Hepatocyte (in vitro differentiated cells): Measurements from ENCODE around the gene LHFPL3. TPM values are rescaled to one million over a fixed set of nuclear protein-coding genes. Genes with fewer than 3 reads are reported as not detected.

Experiments
- DNase-seq: peaks from one replicate; pipeline ENCODE4 v3.0.0-alpha.2; 2016; ENCODE audit warnings: low spot score
- H2AFZ ChIP-seq: fragments of 200-600 bp; sonication (generic); 2 replicates; pipeline ENCODE4 v1.6.0; 2016; ENCODE audit warnings: antibody characterized with exemption, mild to moderate bottlenecking
- H3K27ac ChIP-seq: fragments of 200-600 bp; sonication (generic); 2 replicates; pipeline ENCODE4 v1.5.1; 2016; ENCODE audit warnings: mild to moderate bottlenecking
- H3K27me3 ChIP-seq: fragments of 200-600 bp; sonication (generic); 2 replicates; pipeline ENCODE4 v1.6.1; 2016
- H3K36me3 ChIP-seq: fragments of 200-600 bp; sonication (generic); replicated peaks from 2 replicates; pipeline ENCODE4 v1.5.1; 2016; ENCODE audit warnings: low read depth; ENCODE audit not compliant: insufficient read depth
- H3K4me1 ChIP-seq: fragments of 200-600 bp; sonication (generic); 2 replicates; pipeline ENCODE4 v1.5.1; 2016; ENCODE audit warnings: mild to moderate bottlenecking, moderate library complexity; ENCODE audit not compliant: insufficient read depth
- H3K4me2 ChIP-seq: fragments of 200-600 bp; sonication (generic); 2 replicates; pipeline ENCODE4 v1.6.0; 2016
- H3K4me3 ChIP-seq: fragments of 200-600 bp; sonication (generic); 2 replicates; pipeline ENCODE4 v1.5.1; 2016; ENCODE audit warnings: mild to moderate bottlenecking
- H3K79me2 ChIP-seq: fragments of 200-600 bp; sonication (generic); 2 replicates; pipeline ENCODE4 v1.6.0; 2017; ENCODE audit warnings: mild to moderate bottlenecking
- H3K9me2 ChIP-seq: fragments of 200-600 bp; sonication (generic); replicated peaks from 2 replicates; pipeline ENCODE4 v1.6.0; 2017; ENCODE audit warnings: mild to moderate bottlenecking; ENCODE audit not compliant: insufficient read depth
- H3K9me3 ChIP-seq: fragments of 200-600 bp; sonication (generic); 2 replicates; pipeline ENCODE4 v1.5.1; 2016; ENCODE audit warnings: low read depth, mild to moderate bottlenecking
- H4K20me1 ChIP-seq: fragments of 200-600 bp; sonication (generic); 2 replicates; pipeline ENCODE4 v1.6.0; 2016; ENCODE audit warnings: mild to moderate bottlenecking; ENCODE audit not compliant: insufficient read depth, poor library complexity, severe bottlenecking
- EZH2 ChIP-seq: fragments of 200-600 bp; sonication (generic); IDR thresholded peaks from 2 replicates; pipeline ENCODE4 v1.6.1; 2016; ENCODE audit warnings: antibody characterized with exemption, mild to moderate bottlenecking, borderline replicate concordance
- EZH2phosphoT487 ChIP-seq: fragments of 200-600 bp; sonication (generic); IDR thresholded peaks from one replicate; pipeline ENCODE4 v1.6.1; 2018; ENCODE audit warnings: antibody characterized with exemption, mild to moderate bottlenecking, low read depth, moderate library complexity; ENCODE audit not compliant: unreplicated experiment, severe bottlenecking
- whole genome bisulfite sequencing: methylation state at CpG from one replicate; pipeline ENCODE4 v1.1.6; 2016; ENCODE audit warnings: low lambda C conversion rate; ENCODE audit errors: missing lambda C conversion rate; 5-methylcytosine and 5-hydroxymethylcytosine counted together
- polyA plus RNA-seq: library from polyadenylated mRNA; unstranded; fragments of >200 nt; fragmentation: Nextera tagmentation; extraction: Ambion mirVana; gene quantifications from 2 replicates; pipeline ENCODE4 v1.2.1, GENCODE V29; 2016
- total RNA-seq: library from RNA; depleted of rRNA; stranded (reverse); fragments of >200 nt; gene quantifications from 2 replicates; pipeline ENCODE4 v1.2.3, GENCODE V29; 2014
- TF ChIP-seq, protein P1 (sequence below): fragments of 200-600 bp; sonication (generic); IDR thresholded peaks from 2 replicates; pipeline ENCODE4 v1.5.1; 2016; ENCODE audit warnings: antibody characterized with exemption, mild to moderate bottlenecking; ENCODE audit not compliant: poor library complexity

LHFPL3 gene
- total and polyA plus RNA-seq, 2 experiments from 2014 or later: not detected

DNA sequence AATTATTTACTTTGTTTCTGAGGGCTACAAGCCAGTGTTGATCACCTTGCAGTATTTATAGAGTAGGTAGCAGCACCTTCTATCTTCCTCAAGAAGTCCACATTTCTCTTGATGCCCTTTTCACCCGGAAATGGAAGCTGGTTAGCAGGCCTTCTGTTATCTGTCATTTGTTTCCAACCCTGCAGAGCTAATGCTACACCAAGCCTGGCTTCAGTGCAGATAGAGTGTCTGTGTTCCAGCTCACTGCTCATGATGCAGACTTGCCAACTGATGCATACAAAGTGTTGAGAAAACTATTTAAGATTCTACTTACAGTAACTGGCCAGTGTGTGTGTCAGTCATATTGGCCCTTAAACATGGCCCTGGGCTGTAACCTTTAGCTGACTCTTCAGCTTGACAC is 301.0 kb downstream of the LHFPL3 start:
- Histone ChIP-seq H2AFZ (no peak overlapping the region), H3K36me3 (no peaks in the 10 kb centered on the region), H3K9me3 (no peaks in the 10 kb centered on the region), H3K4me2 (no peak overlapping the region), H3K9me2 (no peaks in the 10 kb centered on the region), H3K27me3 (no peaks in the 10 kb centered on the region), H3K79me2 (no peaks in the 10 kb centered on the region), H3K27ac (no peak overlapping the region), H3K4me3 (no peak overlapping the region), H3K4me1 (no peaks in the 10 kb centered on the region), H4K20me1 (no peaks in the 10 kb centered on the region)
- DNase-seq: no peak
- WGBS: 23% methylated on average over 1 of the region's 1 CpG
- TF ChIP-seq EZH2phosphoT487 (no peak), EZH2 (no peak)
- TF ChIP-seq, protein P1, sequence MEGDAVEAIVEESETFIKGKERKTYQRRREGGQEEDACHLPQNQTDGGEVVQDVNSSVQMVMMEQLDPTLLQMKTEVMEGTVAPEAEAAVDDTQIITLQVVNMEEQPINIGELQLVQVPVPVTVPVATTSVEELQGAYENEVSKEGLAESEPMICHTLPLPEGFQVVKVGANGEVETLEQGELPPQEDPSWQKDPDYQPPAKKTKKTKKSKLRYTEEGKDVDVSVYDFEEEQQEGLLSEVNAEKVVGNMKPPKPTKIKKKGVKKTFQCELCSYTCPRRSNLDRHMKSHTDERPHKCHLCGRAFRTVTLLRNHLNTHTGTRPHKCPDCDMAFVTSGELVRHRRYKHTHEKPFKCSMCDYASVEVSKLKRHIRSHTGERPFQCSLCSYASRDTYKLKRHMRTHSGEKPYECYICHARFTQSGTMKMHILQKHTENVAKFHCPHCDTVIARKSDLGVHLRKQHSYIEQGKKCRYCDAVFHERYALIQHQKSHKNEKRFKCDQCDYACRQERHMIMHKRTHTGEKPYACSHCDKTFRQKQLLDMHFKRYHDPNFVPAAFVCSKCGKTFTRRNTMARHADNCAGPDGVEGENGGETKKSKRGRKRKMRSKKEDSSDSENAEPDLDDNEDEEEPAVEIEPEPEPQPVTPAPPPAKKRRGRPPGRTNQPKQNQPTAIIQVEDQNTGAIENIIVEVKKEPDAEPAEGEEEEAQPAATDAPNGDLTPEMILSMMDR: no peak

DNA sequence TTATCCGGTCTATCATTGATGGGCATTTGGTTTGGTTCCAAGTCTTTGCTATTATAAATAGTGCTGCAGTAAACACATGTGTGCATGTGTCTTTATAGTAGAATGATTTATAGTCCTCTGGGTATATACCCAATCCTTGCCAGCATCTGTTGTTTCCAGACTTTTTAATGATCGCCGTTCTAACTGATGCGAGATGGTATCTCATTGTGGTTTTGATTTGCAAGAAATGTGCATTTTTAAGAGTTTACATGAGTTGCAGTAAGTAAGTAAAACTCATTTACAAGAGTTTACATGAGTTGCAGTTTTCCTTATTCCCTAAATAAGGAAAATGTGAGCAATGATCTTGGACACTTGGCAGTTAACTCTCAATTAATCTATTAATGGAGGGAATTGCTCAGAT is 312.1 kb downstream of the LHFPL3 start:
- no peaks in the 10 kb centered on the region for H3K4me1 ChIP-seq
- TF ChIP-seq EZH2 (no peak), EZH2phosphoT487 (no peak)
- TF ChIP-seq, protein P1: no peak
- peaks cover 3% of the 10 kb centered on the region for H3K27me3 ChIP-seq
- no peak overlapping the region for H3K4me2 ChIP-seq
- no peaks in the 10 kb centered on the region for H3K9me3 ChIP-seq
- no peaks in the 10 kb centered on the region for H3K9me2 ChIP-seq
- no peak for DNase-seq
- H3K4me3 ChIP-seq: no peak overlapping the region
- H3K36me3 ChIP-seq: no peaks in the 10 kb centered on the region
- H2AFZ ChIP-seq: no peak overlapping the region
- 87% methylated on average over 4 of the region's 4 CpGs for WGBS
- H4K20me1 ChIP-seq: no peaks in the 10 kb centered on the region
- no peaks in the 10 kb centered on the region for H3K79me2 ChIP-seq
- no peak overlapping the region for H3K27ac ChIP-seq

DNA sequence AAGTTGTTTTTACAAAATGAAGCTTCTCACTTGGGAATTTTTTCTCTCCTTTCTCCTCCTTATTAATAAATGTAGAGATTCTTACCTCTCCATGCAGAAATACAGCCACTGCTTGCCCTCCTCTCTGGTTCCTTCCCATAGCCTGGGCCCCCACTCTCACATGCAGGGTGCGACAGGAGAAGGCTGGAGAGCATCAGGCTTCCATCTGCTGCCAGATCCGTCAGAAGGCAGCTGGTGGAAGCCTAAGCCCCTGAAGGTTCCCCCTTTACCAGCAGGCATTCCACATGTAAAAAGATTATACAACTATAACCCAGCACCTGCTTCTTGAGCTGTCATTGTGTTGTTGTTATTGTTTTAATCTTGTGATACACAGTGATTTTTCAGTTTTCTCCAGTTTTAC is 314.2 kb downstream of the LHFPL3 start:
- DNase-seq: no peak
- TF ChIP-seq, protein P1: no peak
- TF ChIP-seq EZH2phosphoT487: no peak
- WGBS: 44% methylated on average over 2 of the region's 2 CpGs

More for the DNA sequence above, 314.2 kb downstream of the LHFPL3 start:
- H3K36me3 ChIP-seq: no peaks in the 10 kb centered on the region
- no peaks in the 10 kb centered on the region for H3K4me1 ChIP-seq
- no peak overlapping the region for H3K4me2 ChIP-seq
- no peaks in the 10 kb centered on the region for H4K20me1 ChIP-seq
- no peak overlapping the region for H3K27ac ChIP-seq
- peaks cover 3% of the 10 kb centered on the region for H3K27me3 ChIP-seq
- H3K79me2 ChIP-seq: no peaks in the 10 kb centered on the region
- no peak overlapping the region for H3K4me3 ChIP-seq
- H3K9me2 ChIP-seq: no peaks in the 10 kb centered on the region
- no peak overlapping the region for H2AFZ ChIP-seq
- no peaks in the 10 kb centered on the region for H3K9me3 ChIP-seq
